Smooth muscle cell (in vitro differentiated cells): ENCODE measurements around the gene DNAH5. TPM values are rescaled to one million over a fixed set of nuclear protein-coding genes. Genes with fewer than 3 reads are reported as not detected.

Experiments used
- DNase-seq: peaks from one replicate; lab custom pipeline; 2025; ENCODE audit not compliant: unreplicated experiment; lab: John Stamatoyannopoulos, UW
- H2AFZ ChIP-seq: fragments of 200-600 bp; sonication (generic); 2 replicates; pipeline ENCODE4 v1.6.0; 2016; ENCODE audit warnings: antibody characterized with exemption, low read depth, mild to moderate bottlenecking
- H3F3A ChIP-seq: fragments of 200-600 bp; sonication (generic); 2 replicates; pipeline ENCODE4 v1.6.0; 2017; ENCODE audit warnings: antibody characterized with exemption, low read depth
- H3K27ac ChIP-seq: fragments of 200-600 bp; sonication (generic); 2 replicates; pipeline ENCODE4 v1.5.1; 2016; ENCODE audit warnings: low read depth, mild to moderate bottlenecking
- H3K27me3 ChIP-seq: fragments of 200-600 bp; sonication (generic); 2 replicates; pipeline ENCODE4 v1.6.1; 2016; ENCODE audit warnings: low read depth, mild to moderate bottlenecking
- H3K36me3 ChIP-seq: fragments of 200-600 bp; sonication (generic); 2 replicates; pipeline ENCODE4 v1.5.1; 2016; ENCODE audit warnings: low read depth
- H3K4me1 ChIP-seq: fragments of 200-600 bp; sonication (generic); 2 replicates; pipeline ENCODE4 v1.5.1; 2016; ENCODE audit warnings: low read depth
- H3K4me2 ChIP-seq: fragments of 200-600 bp; sonication (generic); 2 replicates; pipeline ENCODE4 v1.6.0; 2016; ENCODE audit warnings: mild to moderate bottlenecking
- H3K4me3 ChIP-seq: fragments of 200-600 bp; sonication (generic); 2 replicates; pipeline ENCODE4 v1.5.1; 2016; ENCODE audit warnings: mild to moderate bottlenecking
- H3K79me2 ChIP-seq: fragments of 200-600 bp; sonication (generic); 2 replicates; pipeline ENCODE4 v1.6.0; 2016; ENCODE audit warnings: low read depth, mild to moderate bottlenecking
- H3K9ac ChIP-seq: fragments of 200-600 bp; sonication (generic); 2 replicates; pipeline ENCODE4 v1.6.0; 2016; ENCODE audit warnings: low read depth
- H3K9me3 ChIP-seq: fragments of 200-600 bp; sonication (generic); replicated peaks from 2 replicates; pipeline ENCODE4 v1.5.1; 2016; ENCODE audit warnings: low read depth
- H4K20me1 ChIP-seq: fragments of 200-600 bp; sonication (generic); 2 replicates; pipeline ENCODE4 v1.6.0; 2016; ENCODE audit warnings: low read depth
- CTCF ChIP-seq: fragments of 200-600 bp; sonication (generic); IDR thresholded peaks from 2 replicates; pipeline ENCODE4 v1.5.1; 2017; ENCODE audit warnings: borderline replicate concordance, mild to moderate bottlenecking, antibody characterized with exemption; ENCODE audit not compliant: insufficient read depth, poor library complexity, severe bottlenecking
- WGBS: methylation state at CpG from one replicate; pipeline ENCODE4 v1.1.7; 2016; ENCODE audit warnings: low lambda C conversion rate; 5-methylcytosine and 5-hydroxymethylcytosine counted together
- polyA plus RNA-seq: library from polyadenylated mRNA; unstranded; fragments of >200 nt; fragmentation: Nextera tagmentation; extraction: Ambion mirVana; gene quantifications from 2 replicates; pipeline ENCODE4 v1.2.1, GENCODE V29; 2016
- total RNA-seq: library from RNA; depleted of rRNA; stranded (reverse); fragments of >200 nt; gene quantifications from 2 replicates; pipeline ENCODE4 v1.2.3, GENCODE V29; 2014

The DNAH5 gene, protein sequence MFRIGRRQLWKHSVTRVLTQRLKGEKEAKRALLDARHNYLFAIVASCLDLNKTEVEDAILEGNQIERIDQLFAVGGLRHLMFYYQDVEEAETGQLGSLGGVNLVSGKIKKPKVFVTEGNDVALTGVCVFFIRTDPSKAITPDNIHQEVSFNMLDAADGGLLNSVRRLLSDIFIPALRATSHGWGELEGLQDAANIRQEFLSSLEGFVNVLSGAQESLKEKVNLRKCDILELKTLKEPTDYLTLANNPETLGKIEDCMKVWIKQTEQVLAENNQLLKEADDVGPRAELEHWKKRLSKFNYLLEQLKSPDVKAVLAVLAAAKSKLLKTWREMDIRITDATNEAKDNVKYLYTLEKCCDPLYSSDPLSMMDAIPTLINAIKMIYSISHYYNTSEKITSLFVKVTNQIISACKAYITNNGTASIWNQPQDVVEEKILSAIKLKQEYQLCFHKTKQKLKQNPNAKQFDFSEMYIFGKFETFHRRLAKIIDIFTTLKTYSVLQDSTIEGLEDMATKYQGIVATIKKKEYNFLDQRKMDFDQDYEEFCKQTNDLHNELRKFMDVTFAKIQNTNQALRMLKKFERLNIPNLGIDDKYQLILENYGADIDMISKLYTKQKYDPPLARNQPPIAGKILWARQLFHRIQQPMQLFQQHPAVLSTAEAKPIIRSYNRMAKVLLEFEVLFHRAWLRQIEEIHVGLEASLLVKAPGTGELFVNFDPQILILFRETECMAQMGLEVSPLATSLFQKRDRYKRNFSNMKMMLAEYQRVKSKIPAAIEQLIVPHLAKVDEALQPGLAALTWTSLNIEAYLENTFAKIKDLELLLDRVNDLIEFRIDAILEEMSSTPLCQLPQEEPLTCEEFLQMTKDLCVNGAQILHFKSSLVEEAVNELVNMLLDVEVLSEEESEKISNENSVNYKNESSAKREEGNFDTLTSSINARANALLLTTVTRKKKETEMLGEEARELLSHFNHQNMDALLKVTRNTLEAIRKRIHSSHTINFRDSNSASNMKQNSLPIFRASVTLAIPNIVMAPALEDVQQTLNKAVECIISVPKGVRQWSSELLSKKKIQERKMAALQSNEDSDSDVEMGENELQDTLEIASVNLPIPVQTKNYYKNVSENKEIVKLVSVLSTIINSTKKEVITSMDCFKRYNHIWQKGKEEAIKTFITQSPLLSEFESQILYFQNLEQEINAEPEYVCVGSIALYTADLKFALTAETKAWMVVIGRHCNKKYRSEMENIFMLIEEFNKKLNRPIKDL (N-terminal part only)
- total RNA-seq (0.04 and 0.31 TPM in 2 replicates), polyA plus RNA-seq (0.07 and 0.33 TPM in 2 replicates)

DNA sequence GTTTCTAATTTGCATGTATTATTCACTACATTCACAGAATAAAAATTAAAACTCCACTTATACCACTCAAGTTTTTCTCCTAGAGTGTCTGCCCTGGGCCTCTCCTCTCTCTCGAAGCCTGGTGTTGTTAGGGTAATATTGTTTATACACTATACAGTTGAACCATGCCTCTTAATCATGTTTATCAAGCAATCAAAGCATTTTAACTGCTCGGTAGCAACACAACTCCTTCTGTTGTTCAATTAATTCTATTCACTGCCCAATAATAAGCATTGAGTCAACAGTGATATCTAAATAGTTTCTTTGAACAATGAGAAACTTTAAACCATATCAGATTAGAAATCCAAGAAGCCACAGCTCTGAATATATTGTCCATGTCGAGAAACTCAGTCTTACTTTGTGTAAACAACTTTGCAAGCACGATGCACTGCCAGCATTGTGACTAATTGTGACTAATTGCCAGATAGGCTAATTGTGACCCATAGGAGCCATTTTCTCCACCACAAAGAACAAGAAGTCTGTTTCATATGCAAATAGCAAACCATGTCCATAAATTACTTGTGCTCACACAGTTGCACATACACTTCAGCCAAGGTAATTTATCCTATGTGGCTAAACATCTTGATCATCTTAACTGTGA is at the start of gene DNAH5:
TSS of gene DNAH5 (minus strand) at position 129 of the 640 bp plus-strand sequence. CDS start 250 bp downstream, outside the sequence.
- Histone ChIP-seq H3K4me2 (no peak within 1 kb of the TSS), H3F3A (no peaks in the 10 kb centered on the region), H4K20me1 (no peaks in the 10 kb centered on the region), H3K36me3 (no peaks in the 10 kb centered on the region), H3K79me2 (no peaks in the 10 kb centered on the region), H3K4me1 (peaks cover 3% of the 10 kb centered on the region), H3K27ac (no peak within 1 kb of the TSS), H3K9me3 (no peaks in the 10 kb centered on the region), H3K9ac (no peak within 1 kb of the TSS), H3K27me3 (no peaks in the 10 kb centered on the region), H2AFZ (no peak within 1 kb of the TSS), H3K4me3 (no peak within 1 kb of the TSS)
- no peak for DNase-seq
- WGBS = 53% methylated on average over 4 of the region's 4 CpGs
- TF ChIP-seq CTCF = no peak

- Histone ChIP-seq H3K4me3 (no peak overlapping the region), H3K9me3 (no peaks in the 10 kb centered on the region), H3F3A (no peaks in the 10 kb centered on the region), H3K36me3 (no peaks in the 10 kb centered on the region), H4K20me1 (no peaks in the 10 kb centered on the region), H3K27me3 (no peaks in the 10 kb centered on the region), H3K4me1 (no peaks in the 10 kb centered on the region), H3K79me2 (no peaks in the 10 kb centered on the region), H3K9ac (no peak overlapping the region), H3K4me2 (no peak overlapping the region), H2AFZ (no peak overlapping the region), H3K27ac (no peak overlapping the region)
- 68% methylated on average over 11 of the region's 11 CpGs for WGBS
- no peak for DNase-seq
- TF ChIP-seq CTCF = no peak
Measured at GRCh38 chr5:13993926-13994325, 49.4 kb upstream of the DNAH5 start.

DNA sequence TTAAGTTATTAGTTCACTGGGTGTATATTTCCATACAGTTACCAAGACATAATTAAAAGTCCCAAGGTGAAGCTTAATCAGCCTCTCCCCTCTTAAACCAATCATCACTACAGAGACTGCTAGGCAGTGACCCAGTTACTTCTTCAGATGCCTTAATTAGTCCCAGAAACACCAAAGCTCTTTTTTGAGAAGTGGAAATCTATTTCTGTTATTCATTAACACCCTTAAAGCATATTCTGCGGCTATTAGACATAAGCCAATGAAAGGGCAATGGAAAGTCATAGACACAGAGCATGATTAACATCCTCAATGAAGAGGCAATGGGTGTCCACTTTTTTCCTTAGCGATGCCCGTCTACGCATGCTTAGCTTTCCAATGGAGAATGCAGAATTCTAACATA is 48.3 kb upstream of the DNAH5 start:
- 97% methylated on average over 4 of the region's 4 CpGs for WGBS
- TF ChIP-seq CTCF = no peak

More for the DNA sequence above, 48.3 kb upstream of the DNAH5 start:
- Histone ChIP-seq H3K9ac (no peak overlapping the region), H3K4me2 (no peak overlapping the region), H3K9me3 (no peaks in the 10 kb centered on the region), H4K20me1 (no peaks in the 10 kb centered on the region), H3K27me3 (no peaks in the 10 kb centered on the region), H3F3A (no peaks in the 10 kb centered on the region), H3K36me3 (no peaks in the 10 kb centered on the region), H3K4me3 (no peak overlapping the region), H2AFZ (no peak overlapping the region), H3K4me1 (no peaks in the 10 kb centered on the region), H3K27ac (no peak overlapping the region), H3K79me2 (no peaks in the 10 kb centered on the region)
- no peak for DNase-seq
